HEK293T (cell line): ENCODE data around the gene LZTS3.

Source experiments
- ARNT ChIP-seq: fragments of 450-650 bp; IDR thresholded peaks from 2 replicates; pipeline ENCODE4 v1.6.1; 2017; ENCODE audit warnings: mild to moderate bottlenecking
- L3MBTL2 ChIP-seq: fragments of 450-650 bp; conservative IDR thresholded peaks from 2 replicates; pipeline ENCODE4 v1.6.1; 2016; ENCODE audit warnings: mild to moderate bottlenecking

- no peak for TF ChIP-seq L3MBTL2
- no peak for TF ChIP-seq ARNT
These were observed 26.5 kb downstream of the LZTS3 start for GRCh38 chr20:3146732-3147341.
